Activated T-helper 1 cell treated with Interleukin-2 at 50 U/mL for 16 hours (primary cell): ENCODE results near the gene NOL12.

ENCODE experiments used
- DNase-seq: peaks from one replicate; pipeline ENCODE4 v3.0.0-alpha.2; 2020; ENCODE audit warnings: low read depth

The NOL12 gene

DNA sequence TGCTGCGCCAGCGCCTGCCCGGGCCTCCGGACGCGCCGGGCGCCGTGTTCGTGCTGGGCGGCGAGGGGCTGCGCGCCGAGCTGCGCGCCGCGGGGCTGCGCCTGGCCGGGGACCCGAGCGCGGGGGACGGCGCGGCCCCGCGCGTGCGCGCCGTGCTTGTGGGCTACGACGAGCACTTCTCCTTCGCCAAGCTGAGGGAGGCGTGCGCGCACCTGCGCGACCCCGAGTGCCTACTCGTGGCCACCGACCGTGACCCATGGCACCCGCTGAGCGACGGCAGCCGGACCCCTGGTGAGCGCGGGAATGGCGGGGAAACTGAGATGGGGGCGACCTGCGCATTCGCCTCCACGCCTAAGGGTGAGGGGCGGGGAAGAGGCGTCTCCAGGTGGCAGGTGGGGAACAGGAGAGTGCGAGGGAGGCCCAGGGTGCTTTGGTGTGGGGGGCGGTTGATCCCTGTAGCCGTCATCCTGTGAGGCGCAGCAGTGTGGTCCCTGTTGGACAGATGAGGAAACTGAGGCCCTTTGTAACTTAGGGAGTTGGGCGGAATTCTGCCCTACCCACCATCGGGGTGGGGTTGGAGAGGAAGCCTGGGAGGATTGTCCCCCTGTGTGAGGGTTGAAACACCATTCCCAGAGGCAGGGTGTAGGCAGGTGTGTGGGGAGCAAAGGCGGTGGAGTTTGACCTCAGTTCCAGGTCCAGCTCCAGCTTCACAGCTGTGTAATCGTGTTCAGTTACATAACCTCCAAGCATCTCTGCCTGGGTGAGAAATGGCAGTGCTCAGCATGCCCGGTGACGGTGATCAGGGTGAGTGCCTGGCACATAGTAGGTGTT lies 26.9 kb upstream of the NOL12 start:
- DNase-seq, result no peak

DNA sequence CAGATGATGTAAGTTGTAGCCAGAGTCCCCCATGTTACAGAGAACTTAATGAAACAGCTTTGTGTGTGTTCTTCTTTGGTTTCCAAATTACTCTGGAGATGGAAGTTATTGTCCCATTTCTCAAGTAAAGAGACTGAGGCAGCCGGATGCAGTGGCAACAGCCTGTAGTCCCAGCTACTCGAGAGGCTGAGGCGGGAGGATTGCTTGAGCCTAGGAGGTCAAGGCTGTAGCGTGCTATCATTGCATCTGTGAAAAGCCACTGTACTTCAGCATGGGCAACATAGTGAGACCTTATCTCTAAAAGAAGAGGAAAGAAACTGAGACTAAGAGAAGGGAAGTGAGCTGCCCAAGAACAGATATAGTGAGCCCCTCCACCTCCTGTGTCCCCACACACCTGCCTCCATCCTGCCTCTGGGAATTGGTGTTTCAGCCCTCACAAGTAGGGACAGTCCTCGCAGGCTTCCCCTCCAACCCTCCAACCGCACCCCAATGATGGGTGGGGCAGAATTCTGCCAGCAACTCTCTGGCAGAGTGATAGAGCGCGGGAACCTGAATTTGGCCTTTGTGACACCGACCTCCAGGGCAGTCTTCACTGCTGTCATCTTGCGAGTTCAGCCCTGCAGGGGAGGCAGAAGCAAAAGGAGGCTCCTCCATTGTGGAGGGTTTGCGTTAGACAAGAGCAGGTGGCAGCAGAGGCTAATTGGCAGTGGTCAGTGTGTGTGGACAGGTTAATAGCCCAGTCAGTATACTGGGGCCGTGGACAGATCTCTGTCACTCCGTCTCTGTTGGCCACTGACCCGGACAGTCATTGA lies 26.0 kb upstream of the NOL12 start:
- DNase-seq, result no peak

DNA sequence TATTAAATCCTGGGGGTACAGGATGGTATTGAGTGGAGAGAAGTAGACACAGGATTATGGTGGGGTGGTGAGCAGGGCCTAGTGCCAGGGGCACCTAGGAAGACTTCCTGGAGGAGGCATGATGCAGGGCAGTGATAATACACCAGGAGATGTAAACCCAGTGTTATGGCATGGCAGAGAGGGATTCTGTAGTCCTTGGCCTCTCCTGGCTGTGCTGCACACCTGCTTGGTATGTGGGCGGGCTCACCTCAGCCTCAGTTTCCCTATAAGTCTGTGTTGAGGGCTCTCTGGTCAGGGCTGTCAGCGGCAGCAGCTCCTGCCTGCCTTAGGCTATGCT lies 25.5 kb upstream of the NOL12 start:
- no peak for DNase-seq

DNA sequence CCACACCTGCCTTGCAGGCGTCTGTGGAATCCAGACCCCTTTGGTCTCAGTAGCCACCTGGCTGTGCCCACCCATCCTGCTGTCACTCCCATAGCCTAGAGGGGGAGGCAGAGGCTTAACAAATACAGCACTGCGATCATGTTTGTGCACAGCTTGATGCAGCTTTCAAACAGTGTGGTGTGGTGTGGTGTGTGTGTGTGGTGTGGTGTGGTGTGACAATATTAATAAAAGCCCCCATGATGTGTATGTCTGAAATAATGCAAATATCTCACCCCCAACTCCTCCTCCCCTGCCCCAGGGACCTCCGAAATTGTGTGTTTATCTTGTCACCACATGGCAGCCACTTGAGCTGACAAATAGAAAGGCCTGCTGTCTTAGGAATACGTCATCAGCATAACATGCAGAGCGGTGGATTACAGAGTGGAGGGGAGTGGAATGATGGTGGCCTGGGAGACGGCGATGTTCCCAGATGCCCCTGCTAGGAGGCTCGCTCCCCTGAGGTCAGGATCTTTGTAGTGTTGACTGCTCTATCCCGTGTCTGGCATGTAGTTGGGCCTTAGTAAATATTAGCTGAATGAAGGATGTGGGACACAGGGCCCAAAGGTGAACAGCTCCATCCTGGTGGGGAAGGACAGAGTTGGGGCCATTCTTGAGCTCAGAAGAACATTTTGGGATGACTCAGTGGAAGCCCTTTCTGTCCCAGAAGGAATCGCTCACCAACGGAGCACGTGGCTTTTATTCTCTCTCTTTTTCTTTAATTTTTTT lies 24.8 kb upstream of the NOL12 start:
- no peak for DNase-seq

DNA sequence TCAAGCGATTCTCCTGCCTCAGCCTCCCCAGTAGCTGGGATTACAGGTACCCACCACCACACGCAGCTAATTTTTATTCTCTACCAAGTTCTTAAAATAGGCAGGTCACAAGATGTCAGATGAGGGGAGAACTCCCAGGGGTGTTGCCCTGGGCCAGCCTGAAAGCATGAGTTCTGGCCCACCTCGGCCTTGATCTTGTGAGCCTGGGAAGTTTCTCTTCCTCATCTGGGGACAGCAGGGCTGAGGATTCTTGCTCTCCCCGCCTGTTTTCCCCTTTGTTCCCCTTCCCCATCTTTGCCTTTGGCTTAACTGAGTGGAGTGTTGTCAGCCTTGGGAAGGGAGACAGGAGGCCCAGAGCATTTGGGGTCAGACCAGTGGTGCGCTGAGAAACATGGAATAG lies 24.1 kb upstream of the NOL12 start:
- no peak for DNase-seq

DNA sequence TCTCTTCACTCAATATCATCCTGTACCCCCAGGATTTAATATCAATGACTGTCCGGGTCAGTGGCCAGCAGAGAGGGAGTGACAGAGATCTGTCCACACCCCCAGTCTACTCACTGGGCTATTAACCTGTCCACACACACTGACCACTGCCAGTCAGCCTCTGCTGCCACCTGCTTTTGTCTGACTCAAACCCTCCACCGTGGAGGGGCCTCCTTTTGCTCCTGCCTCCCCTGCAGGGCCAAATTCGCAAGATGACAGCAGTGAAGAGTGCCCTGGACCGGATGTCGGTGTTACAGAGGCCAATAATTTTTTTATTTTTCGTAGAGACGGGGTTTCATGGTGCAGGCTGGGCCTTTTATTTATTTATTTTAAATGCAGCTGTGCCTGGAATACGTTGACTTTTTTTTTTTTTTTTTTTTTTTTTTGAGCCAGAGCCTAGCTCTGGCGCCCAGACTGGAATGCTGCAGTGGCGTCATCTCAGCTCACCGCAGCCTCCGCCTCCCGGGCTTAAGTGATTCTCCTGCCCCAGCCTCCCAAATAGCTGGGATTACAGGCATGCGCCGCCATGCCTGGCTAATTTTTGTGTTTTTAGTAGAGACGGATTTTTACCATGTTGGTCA lies 22.5 kb upstream of the NOL12 start:
- no peak for DNase-seq

DNA sequence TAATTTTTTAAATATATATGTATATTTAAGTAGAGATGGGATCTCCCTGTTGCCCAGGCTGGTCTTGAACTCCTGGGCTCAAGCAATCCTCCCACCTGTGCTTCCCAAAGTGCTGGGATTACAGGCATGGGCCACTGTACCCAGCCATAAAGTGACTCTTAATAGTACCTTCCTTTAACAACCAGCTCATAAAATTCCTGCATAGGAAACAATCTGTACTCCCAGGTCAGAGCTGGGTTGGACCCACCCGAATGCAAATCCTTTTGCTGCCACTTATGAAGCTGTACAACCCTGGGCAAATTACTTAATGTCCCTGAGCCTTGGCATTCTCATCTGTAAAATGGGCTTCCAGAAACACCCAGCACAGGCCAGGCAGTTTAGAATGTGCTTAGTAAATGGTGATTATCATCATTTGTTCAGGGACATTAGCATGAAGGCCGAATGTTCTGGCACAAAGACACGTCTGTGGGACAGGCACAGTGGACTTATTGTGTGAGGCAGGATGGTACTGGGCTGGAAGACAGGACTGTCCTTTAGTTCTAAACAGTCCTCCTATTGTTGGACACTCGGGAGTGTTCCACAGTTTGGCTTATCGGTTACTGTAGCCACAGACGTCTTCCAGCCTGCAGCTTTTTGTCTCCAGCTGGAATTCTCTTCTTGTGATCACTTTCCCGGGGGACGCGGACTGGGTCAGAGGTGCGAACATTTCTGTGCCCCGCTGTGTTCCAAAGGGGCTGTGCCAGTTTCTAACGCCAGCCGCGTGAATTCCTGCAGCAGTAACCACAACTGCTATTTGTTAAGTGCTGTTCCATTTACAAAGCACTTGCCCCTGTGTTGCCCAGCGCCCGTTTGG lies 21.7 kb upstream of the NOL12 start:
- DNase-seq, result no peak

DNA sequence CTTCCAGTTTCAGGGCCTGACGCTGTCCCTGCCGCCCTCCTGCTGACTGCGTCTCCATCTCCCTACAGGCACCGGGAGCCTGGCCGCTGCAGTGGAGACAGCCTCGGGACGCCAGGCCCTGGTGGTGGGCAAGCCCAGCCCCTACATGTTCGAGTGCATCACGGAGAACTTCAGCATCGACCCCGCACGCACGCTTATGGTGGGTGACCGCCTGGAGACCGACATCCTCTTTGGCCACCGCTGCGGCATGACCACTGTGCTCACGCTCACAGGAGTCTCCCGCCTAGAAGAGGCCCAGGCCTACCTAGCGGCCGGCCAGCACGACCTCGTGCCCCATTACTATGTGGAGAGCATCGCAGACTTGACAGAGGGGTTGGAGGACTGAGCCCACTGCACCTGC lies 20.7 kb upstream of the NOL12 start:
- no peak for DNase-seq

DNA sequence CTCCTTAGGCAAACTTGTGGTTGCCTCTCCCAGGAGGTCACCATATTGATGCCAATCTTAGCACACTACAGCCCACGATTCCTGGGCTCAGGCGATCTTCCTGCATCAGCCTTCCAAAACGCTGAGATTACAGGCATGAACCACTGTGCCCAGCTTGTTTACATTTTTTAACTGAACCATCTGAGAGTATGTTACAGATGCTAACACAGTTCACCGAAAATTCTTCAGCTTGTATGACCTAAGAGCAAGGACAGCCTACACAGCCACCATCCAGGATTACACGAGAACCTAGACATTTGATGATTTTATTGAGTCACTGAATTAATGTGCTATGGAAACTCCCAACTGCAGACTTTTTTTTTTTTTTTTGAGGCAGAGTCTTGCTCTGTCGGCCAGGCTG lies 16.6 kb upstream of the NOL12 start:
- DNase-seq, result no peak

DNA sequence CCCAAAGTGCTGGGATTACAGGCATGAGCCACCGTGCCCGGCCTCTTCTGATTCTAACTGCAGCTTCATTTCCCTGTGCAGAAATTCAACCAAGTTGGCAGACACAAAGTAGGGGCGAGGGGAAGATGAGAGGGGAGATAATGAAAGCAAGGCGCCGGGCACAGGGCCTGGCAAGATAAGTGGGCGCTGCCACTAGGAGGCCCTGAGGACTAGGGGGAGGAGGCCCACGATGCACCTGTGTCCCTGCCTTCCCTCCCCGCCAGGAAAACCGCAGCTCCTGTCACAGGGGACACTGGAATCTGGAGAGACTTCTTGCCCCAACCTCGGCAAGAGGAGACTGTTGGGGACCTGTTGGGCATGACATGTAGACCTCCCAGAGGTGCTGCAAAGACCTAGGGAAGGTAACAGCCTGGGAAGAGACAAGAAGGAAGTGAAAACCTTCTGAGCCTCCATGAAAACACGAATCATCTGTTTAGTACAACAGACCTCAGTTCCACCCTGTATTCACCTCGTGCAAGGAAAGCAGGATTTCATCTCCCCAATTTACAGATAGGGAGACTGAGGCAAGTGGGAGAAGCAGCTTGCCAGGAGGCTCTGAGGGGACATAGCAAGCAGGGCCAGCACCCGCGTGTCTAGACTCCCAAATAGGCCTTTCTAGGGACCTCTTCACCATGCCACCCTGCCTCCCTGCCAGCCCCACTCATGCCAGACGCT lies 13.8 kb upstream of the NOL12 start:
- DNase-seq, result no peak

DNA sequence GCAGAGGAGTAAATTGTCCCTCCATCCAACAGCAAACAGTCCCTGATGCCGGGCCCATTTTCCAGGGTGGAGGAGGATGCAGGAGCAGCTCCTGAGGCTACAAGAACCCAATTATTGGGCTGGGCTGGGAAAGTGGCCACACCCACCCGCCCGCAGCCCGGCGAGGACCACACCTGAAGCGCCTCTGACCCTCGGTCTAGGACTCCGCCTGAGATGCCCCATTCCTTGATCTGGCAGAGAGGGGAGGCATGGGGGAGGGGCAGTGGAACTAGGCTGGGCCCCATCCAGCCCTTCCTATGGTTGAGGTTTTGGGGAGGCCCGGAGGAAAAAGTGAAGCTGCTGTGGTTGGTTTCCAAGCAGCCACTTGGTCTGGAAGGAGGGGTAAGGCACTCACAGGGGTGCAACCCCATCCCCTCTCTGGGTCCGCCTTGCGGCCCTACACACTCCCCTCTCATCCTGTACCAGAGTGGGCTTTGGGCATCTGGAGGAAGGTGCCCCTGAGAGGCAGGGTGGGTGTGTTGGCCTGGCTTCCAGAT lies 13.2 kb upstream of the NOL12 start:
- DNase-seq, result no peak

DNA sequence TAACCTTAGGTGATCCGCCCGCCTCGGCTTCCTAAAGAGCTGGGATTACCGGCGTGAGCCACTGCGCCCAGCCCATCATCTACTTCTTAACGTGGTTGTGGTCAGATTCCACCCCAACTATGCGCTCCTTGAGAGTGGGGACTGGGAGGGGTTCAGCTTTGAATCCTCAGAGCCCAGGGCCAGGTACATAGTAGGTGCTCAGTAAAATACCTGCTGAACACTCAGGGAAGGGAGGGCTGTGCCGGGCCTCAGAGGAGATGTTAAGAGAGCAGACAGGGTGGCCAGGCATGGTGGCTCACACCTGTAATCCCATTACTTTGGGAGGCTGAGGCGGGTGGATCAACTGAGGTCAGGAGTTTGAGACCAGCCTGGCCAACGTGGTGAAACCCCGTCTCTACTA lies 11.9 kb upstream of the NOL12 start:
- DNase-seq, result no peak

DNA sequence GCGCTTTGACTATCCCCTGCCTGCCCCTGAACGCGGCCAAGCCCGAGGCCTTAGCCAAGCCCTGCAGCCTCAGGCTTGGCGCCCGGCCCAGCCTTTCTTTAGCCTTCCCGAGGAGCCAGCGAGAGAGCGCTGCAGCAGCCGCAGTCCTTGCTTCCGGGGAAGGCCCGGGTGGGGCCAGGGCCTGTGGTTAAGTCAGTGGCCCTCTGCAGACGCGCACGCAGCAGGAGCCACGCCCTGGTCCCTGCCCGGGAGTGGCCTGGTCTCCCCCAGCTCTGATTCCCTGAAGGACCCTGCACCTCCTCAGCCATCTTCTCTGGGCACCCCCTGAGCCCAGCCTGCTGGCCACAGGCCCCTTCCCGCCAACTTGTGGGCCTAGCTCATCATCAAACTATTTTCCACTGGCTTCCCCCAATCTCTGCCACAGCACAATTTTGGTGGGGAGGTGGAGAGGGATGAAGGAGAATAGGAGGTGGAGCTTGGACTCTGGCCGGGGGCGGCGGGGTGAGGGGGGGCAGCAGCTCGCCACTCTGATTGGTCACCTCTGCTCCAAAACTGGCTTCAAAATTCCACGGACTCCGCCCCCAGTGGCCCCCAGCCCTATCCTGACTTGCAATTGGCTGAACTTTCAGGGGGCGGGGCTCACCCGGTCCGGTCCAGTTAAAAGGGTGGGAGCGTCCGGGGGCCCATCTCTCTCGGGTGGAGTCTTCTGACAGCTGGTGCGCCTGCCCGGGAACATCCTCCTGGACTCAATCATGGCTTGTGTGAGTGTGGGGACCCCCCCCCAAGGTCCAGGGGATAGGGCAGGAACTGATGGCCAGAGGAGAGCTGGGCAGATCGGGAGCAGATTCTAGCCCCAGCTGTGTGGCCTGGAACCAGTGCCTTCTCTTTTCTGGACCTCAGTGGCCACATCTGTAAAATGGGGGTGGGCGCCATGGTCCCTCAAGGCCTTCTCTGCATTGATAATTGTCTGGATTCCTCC lies 10.9 kb upstream of the NOL12 start, which contains the start of gene LGALS1:
TSS of gene LGALS1 (plus strand) at position 686 of the 979 bp plus-strand sequence. CDS start at position 753, 67 bp downstream.
- DNase-seq, result peak; percentile 56

DNA sequence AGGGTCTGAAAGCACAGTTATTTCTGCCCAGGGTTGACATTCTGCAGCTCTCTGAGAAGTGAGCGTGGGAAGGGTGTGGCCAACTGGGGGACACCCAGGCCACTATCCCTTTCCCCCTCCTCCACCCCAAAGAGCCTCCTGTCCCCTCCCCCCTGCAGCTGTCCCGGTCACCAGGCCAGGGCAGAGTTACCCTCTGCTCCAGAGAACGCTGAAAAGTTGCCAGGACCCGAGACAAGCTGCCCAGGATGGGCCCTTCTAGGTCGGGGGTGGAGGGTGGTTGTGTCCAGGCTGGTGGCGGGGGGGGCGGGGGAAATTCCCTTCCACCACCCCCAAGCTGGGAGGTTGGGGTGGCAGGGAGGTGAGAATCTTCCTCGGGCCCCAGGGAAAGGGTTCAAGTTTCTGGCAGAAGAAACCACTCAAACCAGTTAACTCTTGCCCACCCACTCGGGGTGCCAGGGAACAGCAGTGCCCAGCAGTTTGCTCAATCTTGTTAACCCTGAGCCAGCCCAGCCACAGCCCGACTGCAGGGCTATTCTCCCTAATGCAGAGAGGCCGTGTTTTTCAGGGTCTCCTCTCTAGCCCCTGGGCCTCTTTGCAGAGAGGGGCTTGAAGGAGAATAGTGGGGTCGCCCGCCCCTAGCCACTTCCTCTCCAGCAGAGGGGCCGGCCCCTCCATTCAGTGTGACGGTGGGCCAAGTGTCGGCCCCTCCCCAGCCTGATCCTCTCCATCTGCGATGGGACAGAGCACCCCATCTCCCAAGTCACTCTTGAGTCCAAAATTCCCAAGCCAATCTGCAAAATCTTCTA lies 10.0 kb upstream of the NOL12 start:
- no peak for DNase-seq

DNA sequence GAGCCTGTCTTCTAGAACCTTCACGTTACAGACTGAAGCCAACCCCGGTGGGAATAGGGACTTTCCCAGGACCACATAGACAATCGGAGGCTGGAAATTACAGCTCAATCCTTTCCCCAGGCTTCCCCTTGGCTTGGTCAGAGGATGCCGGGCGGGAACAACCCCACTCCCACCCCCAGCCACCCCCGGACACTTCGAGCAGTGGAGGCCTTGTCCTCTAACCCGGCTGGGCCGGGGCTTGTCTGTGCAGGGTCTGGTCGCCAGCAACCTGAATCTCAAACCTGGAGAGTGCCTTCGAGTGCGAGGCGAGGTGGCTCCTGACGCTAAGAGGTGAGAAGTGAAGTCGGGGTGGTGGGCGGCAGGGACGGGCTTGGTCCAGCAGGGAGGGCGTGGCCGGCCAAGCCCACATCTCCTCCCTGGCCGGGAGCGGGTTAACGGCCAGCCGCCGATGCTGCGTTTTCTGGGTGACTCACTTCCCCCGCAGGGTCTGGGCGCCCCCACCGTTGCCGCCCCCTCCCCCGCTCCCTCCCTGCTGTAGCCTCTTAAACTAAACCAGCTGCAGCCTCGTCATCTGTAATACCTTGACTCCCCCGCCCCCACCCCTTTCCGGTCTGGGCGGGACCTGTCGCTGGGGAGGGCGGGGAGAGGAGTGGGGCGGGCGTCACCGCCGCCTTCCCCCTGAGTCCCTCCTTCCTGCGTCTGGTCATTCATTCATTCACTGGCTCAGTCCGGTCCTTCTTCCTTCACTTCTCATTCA lies 9.2 kb upstream of the NOL12 start:
- peak; percentile 91 for DNase-seq

DNA sequence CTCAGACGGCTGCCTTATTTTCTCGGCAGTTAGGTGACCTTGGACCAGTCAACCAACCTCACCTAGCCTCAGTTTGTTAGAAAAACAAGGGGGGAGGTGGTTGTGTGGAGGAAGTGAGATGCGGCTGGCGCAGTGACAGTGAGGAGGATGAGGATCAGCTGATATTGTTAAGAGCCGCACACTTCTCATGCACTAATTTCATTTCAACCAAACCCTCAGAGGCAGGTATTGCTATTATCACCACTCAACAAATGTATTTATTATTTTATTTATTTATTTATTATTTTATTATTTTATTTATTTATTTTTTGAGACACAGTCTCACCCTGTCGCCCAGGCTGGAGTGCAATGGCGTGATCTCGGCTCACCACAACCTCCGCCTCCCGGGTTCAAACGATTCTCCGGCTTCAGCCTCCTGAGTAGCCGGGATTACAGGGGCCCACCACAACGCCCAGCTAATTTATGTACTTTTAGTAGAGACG lies 8.6 kb upstream of the NOL12 start:
- DNase-seq, result no peak

DNA sequence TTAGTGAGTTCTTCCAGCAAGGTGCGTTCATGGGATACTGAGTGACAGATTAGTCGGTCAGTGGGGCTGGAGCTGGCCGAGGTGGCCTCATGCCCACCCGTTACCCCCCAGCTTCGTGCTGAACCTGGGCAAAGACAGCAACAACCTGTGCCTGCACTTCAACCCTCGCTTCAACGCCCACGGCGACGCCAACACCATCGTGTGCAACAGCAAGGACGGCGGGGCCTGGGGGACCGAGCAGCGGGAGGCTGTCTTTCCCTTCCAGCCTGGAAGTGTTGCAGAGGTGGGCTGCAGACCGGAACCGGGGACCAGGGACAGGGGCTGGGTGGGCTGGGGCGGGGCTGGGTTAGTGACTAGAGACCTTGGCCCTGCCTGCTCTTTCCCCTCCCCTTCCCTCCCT lies 7.8 kb upstream of the NOL12 start:
- no peak for DNase-seq
